GM12891 (cell line): Measurements from ENCODE around the gene DHRSX.

Experiments
- POLR2A ChIP-seq: IDR thresholded peaks from 2 replicates; pipeline ENCODE4 v1.6.1; 2011; ENCODE audit warnings: low read depth, low read length, control low read depth
- POLR2AphosphoS5 ChIP-seq: IDR thresholded peaks from 2 replicates; pipeline ENCODE4 v1.6.1; 2011; ENCODE audit warnings: low read depth, low read length, control low read depth
- TAF1 ChIP-seq: IDR thresholded peaks from 2 replicates; pipeline ENCODE4 v1.6.1; 2011; ENCODE audit warnings: low read depth, low read length, control low read depth

- TF ChIP-seq TAF1 (no peak), POLR2A (no peak), POLR2AphosphoS5 (no peak)
Measured at GRCh38 chrX:2318371-2318770, 182.4 kb downstream of the DHRSX start.
